Upper lobe of right lung (tissue), 1 donor: ENCODE results near the gene EXD3. TPM values are rescaled to one million over a fixed set of nuclear protein-coding genes. Genes with fewer than 3 reads are reported as not detected.
A peak's percentile ranks its signal among the peaks of the same experiment; 100 is the strongest.

ENCODE experiments used
- ATAC-seq: fragments of 200-7000 bp; cut with Tn5 transposase; one replicate; pipeline ENCODE4 v1.9.1; 2020; ENCODE audit warnings: mild to moderate bottlenecking, moderate library complexity
- DNase-seq: peaks from one replicate; pipeline ENCODE4 v3.0.0-alpha.2; 2020
- H3K27ac ChIP-seq: fragments of 200-600 bp; one replicate; pipeline ENCODE4 v1.8.0; 2022
- H3K27me3 ChIP-seq: fragments of 200-600 bp; one replicate; pipeline ENCODE4 v1.8.0; 2022; ENCODE audit warnings: mild to moderate bottlenecking
- H3K36me3 ChIP-seq: fragments of 200-600 bp; one replicate; pipeline ENCODE4 v1.8.0; 2022
- H3K4me1 ChIP-seq: fragments of 200-600 bp; one replicate; pipeline ENCODE4 v1.8.0; 2022
- H3K4me3 ChIP-seq: fragments of 200-600 bp; one replicate; pipeline ENCODE4 v1.8.0; 2022; ENCODE audit warnings: mild to moderate bottlenecking
- H3K9me3 ChIP-seq: fragments of 200-600 bp; one replicate; pipeline ENCODE4 v1.8.0; 2022
- CTCF ChIP-seq: fragments of 200-600 bp; IDR thresholded peaks from one replicate; pipeline ENCODE4 v1.8.0; 2022; ENCODE audit warnings: antibody characterized with exemption
- intact Hi-C: fragments of 100-400 bp; cut with DNase I; formaldehyde crosslinking; loops from one replicate; pipeline ENCODE4 v1.11.0; 2022
- total RNA-seq: library from RNA; stranded (reverse); fragmentation: NEBNext Ultra II Directional; extraction: Animal tissue kit (Norgen Biotek cat#: 25700); gene quantifications from one replicate; pipeline ENCODE4 v1.2.1, GENCODE V29; 2021
- donor health status: DM: no; HTN: yes; CAD: no; lungs with severe emphysema.

Gene EXD3
- total RNA-seq, 1 donor from 2014 or later: 27.3 TPM

- H3K4me1 ChIP-seq: peaks cover 34% of the 10 kb centered on the region
- H3K27me3 ChIP-seq: no peaks in the 10 kb centered on the region
- intact Hi-C loops: no loop called here
- DNase-seq (no peak), ATAC-seq (no peak)
- TF ChIP-seq CTCF: no peak
- H3K27ac ChIP-seq: no peak overlapping the region
- no peaks in the 10 kb centered on the region for H3K9me3 ChIP-seq
- no peak overlapping the region for H3K4me3 ChIP-seq
- H3K36me3 ChIP-seq: no peaks in the 10 kb centered on the region
Observed at GRCh38 chr9:137309368-137310188, 113.4 kb downstream of the EXD3 start.

DNA sequence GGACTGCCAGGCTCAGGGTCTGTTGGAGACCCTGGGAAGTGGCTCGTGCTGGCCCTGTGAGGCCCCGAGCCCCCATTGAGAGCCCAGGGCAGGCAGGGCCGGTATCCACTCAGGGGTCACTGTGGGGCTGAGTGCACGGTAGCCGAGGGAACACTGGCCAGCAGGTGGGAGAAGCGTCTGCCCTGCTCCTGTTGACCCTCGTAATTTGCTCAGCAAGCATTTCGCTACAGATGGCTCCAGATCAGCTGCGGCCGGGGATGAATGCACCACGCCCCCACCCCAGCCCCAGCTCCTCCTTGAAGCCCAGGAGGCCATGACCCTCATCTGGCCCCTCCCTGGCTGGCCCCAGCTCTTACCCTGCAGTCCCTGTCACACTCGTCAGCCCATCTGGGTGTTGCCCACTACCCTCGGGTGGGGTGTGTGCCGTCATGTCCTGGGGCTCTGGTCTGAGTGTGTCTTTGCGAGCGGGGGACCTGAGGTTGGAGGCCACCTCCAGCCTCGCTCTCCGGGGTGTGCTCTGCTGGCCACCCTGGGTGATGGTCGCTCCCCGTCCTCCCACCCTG is 114.8 kb downstream of the EXD3 start:
- peaks cover 43% of the 10 kb centered on the region for H3K4me1 ChIP-seq
- ATAC-seq (no peak), DNase-seq (peak; percentile 63)
- no peak overlapping the region for H3K4me3 ChIP-seq
- TF ChIP-seq CTCF: no peak
- H3K9me3 ChIP-seq: no peaks in the 10 kb centered on the region
- intact Hi-C loops: no loop called here
- no peaks in the 10 kb centered on the region for H3K27me3 ChIP-seq
- H3K27ac ChIP-seq: no peak overlapping the region
- no peaks in the 10 kb centered on the region for H3K36me3 ChIP-seq

GRCh38 chr9:137307255-137308056 is 115.5 kb downstream of the EXD3 start:
- H3K4me3 ChIP-seq: no peak overlapping the region
- no peaks in the 10 kb centered on the region for H3K27me3 ChIP-seq
- H3K4me1 ChIP-seq: peaks cover 49% of the 10 kb centered on the region
- TF ChIP-seq CTCF: no peak
- no peaks in the 10 kb centered on the region for H3K9me3 ChIP-seq
- DNase-seq (peak; percentile 74), ATAC-seq (no peak)
- intact Hi-C loops: no loop called here
- H3K36me3 ChIP-seq: no peaks in the 10 kb centered on the region
- peak overlapping the region; percentile 67 for H3K27ac ChIP-seq

- TF ChIP-seq CTCF: no peak
- Histone ChIP-seq H3K36me3 (no peaks in the 10 kb centered on the region), H3K27ac (peak overlapping the region; percentile 67), H3K4me3 (no peak overlapping the region), H3K4me1 (peaks cover 49% of the 10 kb centered on the region), H3K27me3 (no peaks in the 10 kb centered on the region), H3K9me3 (no peaks in the 10 kb centered on the region)
- DNase-seq (no peak), ATAC-seq (no peak)
- intact Hi-C loops: no loop called here
Observed at GRCh38 chr9:137306850-137307254, 116.1 kb downstream of the EXD3 start.

DNA sequence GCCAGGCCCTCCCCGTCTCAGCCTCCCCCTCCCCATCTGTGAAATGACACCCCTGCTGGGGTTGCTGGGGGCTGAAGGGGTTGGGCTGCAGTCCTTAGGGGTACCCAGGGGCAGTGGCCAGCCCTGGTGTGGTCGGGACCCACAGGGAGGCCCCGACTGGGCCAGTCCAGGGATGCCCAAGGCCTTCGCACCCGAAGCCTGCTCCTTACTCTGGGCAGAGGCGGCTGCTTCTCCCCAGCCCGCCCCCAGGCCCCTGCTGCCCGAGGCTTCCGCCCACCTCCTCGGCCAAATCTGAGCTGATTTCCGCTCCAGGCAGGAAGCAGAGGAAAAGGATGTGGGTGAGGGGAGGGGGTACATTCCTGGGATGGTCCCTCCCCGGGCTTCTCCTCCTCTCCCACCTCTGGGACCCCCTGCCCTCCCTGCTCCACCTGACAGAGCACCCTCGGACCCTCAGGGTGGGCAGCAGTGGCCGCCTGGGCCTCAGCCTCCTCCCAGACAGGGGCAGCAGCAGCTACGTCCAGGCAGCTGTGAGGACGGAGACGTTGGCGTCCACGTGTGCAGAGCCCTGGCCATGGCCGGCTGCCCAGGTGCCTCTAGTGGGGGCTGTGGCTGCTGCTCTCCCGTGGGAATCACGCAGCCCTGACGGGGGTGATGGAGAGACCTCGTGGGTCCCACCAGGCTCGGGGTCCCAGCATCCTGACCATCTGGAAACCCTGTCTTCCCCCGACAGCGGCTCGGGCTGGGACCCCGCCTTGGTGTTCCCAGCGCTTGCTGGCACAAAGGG is 116.7 kb downstream of the EXD3 start:
- peaks cover 53% of the 10 kb centered on the region for H3K4me1 ChIP-seq
- no peaks in the 10 kb centered on the region for H3K36me3 ChIP-seq
- DNase-seq: peak; percentile 71
- TF ChIP-seq CTCF: no peak
- intact Hi-C loops: no loop called here
- H3K9me3 ChIP-seq: no peaks in the 10 kb centered on the region
- peak overlapping the region; percentile 67 for H3K27ac ChIP-seq
- ATAC-seq: no peak
- peak overlapping the region; percentile 27 for H3K4me3 ChIP-seq
- no peaks in the 10 kb centered on the region for H3K27me3 ChIP-seq
